Spinal cord (tissue), 10 donors: Measurements from ENCODE around the gene USP31. TPM values are rescaled to one million over a fixed set of nuclear protein-coding genes. Genes with fewer than 3 reads are reported as not detected.
A peak's percentile ranks its signal among the peaks of the same experiment; 100 is the strongest.

Source experiments
- DNase-seq, 6 donors: peaks; one replicate each; pipeline versions ENCODE4 v3.0.0 to v3.0.0-alpha.2; 2013 to 2015; ENCODE audit warnings: low spot score in 6 of 6, low read depth in 4 of 6
- H3K27ac ChIP-seq: one replicate; pipeline ENCODE4 v1.5.1; 2013; ENCODE audit warnings: low read depth, low read length, control low read depth
- H3K27me3 ChIP-seq: one replicate; pipeline ENCODE4 v1.6.1; 2013; ENCODE audit warnings: low read length; ENCODE audit not compliant: control insufficient read depth, insufficient read depth
- H3K36me3 ChIP-seq: one replicate; pipeline ENCODE4 v1.6.1; 2013; ENCODE audit warnings: low read length; ENCODE audit not compliant: control insufficient read depth, insufficient read depth
- H3K4me1 ChIP-seq: one replicate; pipeline ENCODE4 v1.6.1; 2013; ENCODE audit warnings: low read length; ENCODE audit not compliant: control insufficient read depth, insufficient read depth
- H3K4me3 ChIP-seq: one replicate; pipeline ENCODE4 v1.5.1; 2013; ENCODE audit warnings: low read depth, low read length, control low read depth
- H3K9me3 ChIP-seq: one replicate; pipeline ENCODE4 v1.6.1; 2013; ENCODE audit warnings: low read length; ENCODE audit not compliant: control insufficient read depth, insufficient read depth
- WGBS: methylation state at CpG from one replicate; pipeline ENCODE4 v1.1.5; 2013; ENCODE audit warnings: missing lambda C conversion rate; ENCODE audit not compliant: insufficient coverage; 5-methylcytosine and 5-hydroxymethylcytosine counted together
- polyA plus RNA-seq, 2 donors: library from polyadenylated mRNA; unstranded; fragments of 120-200 nt; gene quantifications; one replicate each; pipeline ENCODE4 v1.2.1, GENCODE V29; 2013; ENCODE audit not compliant: insufficient read length in 2 of 2
- total RNA-seq, 2 donors: library from RNA; depleted of rRNA in 1 of 2; stranded (reverse); fragments of 120-200 nt in 1 of 2; fragments of >200 nt in 1 of 2; gene quantifications; one replicate each; pipeline versions ENCODE4 v1.2.3 to v1.2.4, GENCODE V29; 2013 to 2014
- donor health status: healthy.

Gene USP31
- total and polyA plus RNA-seq, 4 donors = 10.7 to 22.5 (median 12.6) TPM

DNA sequence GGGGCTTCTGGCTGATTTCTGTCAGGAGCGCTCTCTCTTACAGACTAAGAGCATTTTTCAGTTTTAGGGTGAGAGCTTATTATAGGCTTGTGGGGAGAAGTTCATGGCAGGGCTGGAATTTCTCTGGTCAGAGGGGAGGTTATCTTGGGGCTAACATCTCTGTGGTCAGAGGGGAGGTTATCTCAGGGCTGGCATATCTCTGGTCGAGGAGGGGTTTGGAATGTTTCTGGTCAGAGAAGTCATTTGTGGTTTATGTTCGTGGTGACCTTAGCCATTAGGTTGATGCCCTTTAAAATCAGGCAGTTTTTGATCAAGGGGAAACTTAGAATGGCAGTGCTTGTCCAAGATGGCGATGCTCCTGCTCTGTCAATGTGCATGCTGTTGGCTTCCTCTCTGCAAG lies 10.8 kb upstream of the USP31 start:
- DNase-seq = no peak
- Histone ChIP-seq H3K9me3 (no peaks in the 10 kb centered on the region), H3K4me3 (no peak overlapping the region), H3K4me1 (no peaks in the 10 kb centered on the region), H3K27me3 (no peaks in the 10 kb centered on the region), H3K27ac (no peak overlapping the region), H3K36me3 (no peaks in the 10 kb centered on the region)
- WGBS = 89% methylated on average over 3 of the region's 4 CpGs

DNA sequence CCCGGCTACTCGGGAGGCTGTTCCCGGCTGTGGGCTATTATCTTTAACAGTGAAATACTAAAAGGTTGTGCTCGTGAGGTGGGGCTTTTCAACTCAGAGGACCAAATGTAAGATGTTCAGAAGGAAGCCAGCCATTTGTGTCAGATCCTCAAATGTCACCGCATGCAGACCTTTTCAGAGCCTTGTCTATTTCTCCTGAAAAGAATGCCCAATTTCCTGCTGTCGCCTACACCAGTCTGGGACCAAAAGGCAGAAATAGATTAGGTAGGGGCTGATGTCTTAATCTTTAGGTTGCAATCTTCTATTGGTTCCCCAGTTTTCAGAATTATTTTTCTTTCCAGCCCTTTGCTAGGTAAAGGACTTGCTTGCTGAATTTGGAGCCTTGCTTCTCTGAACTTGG lies 8.9 kb upstream of the USP31 start:
- 93% methylated on average over 5 of the region's 6 CpGs for WGBS
- Histone ChIP-seq H3K4me1 (no peaks in the 10 kb centered on the region), H3K36me3 (no peaks in the 10 kb centered on the region), H3K27ac (no peak overlapping the region), H3K9me3 (no peaks in the 10 kb centered on the region), H3K4me3 (no peak overlapping the region), H3K27me3 (no peaks in the 10 kb centered on the region)
- no peak for DNase-seq

DNA sequence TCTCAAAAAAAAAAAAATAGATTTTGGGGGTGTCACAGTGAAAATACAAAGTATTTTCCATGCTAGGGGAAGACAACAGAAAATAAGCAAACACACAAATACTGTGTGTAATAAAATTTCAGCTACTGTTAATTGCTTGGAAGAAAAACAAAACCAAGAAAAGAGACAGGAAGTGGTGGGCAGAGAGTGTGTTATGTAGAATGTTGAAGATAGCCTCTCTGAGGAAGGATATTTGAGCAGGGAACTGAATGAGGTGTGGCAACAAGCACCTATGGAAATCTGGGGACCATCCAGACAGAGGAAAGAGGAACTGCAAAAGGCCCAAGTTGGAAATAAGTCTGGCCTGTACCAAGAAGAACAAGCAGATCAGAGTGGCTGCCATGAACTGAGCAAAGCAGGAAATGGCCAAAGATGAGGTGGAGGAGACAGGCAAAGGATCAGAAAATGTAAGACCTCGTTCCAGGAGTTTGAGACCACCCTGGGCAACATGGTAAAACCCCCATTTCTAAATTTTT lies 7.8 kb upstream of the USP31 start:
- no peaks in the 10 kb centered on the region for H3K9me3 ChIP-seq
- DNase-seq = no peak
- no peaks in the 10 kb centered on the region for H3K4me1 ChIP-seq
- no peaks in the 10 kb centered on the region for H3K27me3 ChIP-seq
- no peaks in the 10 kb centered on the region for H3K36me3 ChIP-seq
- H3K27ac ChIP-seq = no peak overlapping the region
- H3K4me3 ChIP-seq = no peak overlapping the region
- WGBS = 57% methylated on average over 1 of the region's 1 CpG

DNA sequence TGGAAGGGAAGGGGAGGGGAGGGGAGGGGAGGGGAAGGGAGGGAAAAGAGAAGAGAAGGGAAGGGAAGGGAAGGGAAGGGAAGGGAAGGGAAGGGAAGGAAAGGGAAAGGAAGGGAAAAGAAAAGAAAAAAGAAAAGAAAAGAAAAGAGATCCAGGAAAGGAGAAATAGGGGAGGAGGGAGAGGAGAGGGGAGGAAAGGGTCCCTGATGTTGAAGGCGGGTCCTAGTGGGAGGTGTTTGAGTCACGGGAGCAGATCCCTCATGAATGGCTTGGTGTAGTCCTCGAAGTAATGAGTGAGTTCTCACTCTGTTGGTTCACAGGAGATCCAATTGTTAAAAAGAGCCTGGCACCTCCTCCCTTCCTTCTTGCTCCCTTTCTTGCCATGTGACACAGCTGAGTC lies 6.9 kb upstream of the USP31 start:
- Histone ChIP-seq H3K27me3 (no peaks in the 10 kb centered on the region), H3K4me1 (no peaks in the 10 kb centered on the region), H3K27ac (no peak overlapping the region), H3K36me3 (no peaks in the 10 kb centered on the region), H3K9me3 (no peaks in the 10 kb centered on the region), H3K4me3 (no peak overlapping the region)
- 100% methylated on average over 1 of the region's 3 CpGs for WGBS
- no peak for DNase-seq

DNA sequence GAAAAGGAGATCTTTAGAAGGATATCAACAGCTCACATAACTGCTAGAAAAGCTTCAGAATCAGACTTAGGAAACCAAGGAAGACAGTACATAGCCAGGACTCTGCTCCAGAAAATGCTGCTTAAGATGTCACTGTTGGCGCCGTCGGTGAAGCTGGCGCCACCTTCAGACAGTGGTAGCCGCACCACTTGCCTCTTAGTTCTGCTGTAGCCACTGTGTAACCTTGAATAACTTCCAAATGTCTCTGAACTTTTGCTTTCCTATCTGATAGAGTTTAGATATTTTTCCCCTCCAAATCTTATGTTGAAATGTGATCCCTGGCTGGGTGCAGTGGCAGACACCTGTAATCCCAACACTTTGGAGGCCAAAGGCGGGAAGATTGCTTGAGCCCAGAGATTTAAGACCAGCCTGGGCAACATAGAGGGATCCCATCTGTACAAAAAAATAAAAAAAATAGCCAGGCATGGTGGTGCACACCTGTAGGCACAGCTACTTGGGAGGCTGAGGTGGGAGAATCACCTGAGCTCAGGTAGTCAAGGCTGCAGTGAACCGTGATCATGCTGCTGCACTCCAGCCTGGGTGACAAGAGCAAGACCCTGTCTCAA lies 6.3 kb upstream of the USP31 start:
- DNase-seq = no peak
- Histone ChIP-seq H3K4me1 (no peaks in the 10 kb centered on the region), H3K27ac (no peak overlapping the region), H3K4me3 (no peak overlapping the region), H3K27me3 (no peaks in the 10 kb centered on the region), H3K9me3 (no peaks in the 10 kb centered on the region), H3K36me3 (no peaks in the 10 kb centered on the region)
- WGBS = 36% methylated on average over 7 of the region's 7 CpGs

DNA sequence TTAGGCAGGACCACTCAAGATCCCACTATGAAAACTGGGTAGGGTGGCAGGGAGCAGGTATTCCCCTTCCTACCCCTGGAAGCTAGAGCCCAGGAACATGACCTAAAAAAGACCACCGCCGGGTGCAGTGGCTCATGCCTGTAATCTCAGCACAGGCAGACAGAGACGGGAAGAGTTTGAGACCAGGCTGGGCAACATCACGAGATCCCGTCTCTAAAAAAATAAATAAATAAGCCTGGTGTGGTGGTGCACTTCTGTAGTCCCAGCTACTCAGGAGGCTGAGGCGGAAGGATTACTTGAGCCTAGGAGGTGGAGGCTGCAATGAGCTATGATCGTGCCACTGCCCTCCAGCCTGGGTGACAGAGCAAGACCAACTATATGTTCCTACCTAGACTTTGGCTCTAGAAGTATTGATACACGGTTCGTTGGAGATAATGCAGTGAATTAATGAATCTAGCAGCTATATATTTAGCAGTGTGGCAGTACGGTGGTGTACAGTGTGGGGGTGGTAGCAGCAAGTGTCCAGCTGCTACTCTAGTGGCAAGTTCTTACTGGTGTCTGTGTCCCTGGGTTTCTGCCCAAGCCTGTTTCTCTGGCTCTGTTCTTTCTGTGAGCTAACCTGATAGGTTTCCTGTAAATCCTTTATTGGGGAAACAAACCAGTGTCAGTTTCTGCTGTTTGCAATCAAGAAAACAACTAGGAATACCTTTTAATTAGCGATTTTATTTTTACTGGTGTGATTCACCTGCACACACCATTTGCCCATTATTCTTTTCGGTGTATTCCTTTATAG lies 3.3 kb upstream of the USP31 start:
- no peak for DNase-seq
- Histone ChIP-seq H3K36me3 (no peaks in the 10 kb centered on the region), H3K27ac (no peak overlapping the region), H3K4me1 (peaks cover 12% of the 10 kb centered on the region), H3K4me3 (no peak overlapping the region), H3K27me3 (no peaks in the 10 kb centered on the region), H3K9me3 (no peaks in the 10 kb centered on the region)
- 83% methylated on average over 7 of the region's 12 CpGs for WGBS

DNA sequence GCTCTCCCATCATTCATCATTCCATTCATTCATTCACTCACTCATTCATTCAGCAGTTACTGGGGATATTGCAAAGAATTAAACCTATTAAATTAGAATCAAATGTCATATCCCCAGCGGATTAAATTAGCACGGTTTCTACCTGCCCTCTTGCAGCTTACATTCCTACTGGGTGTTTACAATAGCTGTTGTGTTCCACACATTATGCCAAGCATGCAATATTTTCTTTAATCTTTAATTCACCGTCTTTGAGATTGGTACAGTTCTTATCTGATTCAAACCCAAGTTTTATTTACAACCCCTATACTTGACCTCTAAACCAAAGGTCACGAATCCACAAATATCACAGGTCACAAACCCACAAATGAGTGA lies 727 bp upstream of the USP31 start:
- no peaks in the 10 kb centered on the region for H3K36me3 ChIP-seq
- H3K27me3 ChIP-seq = no peaks in the 10 kb centered on the region
- peak overlapping the region; percentile 62 for H3K4me3 ChIP-seq
- no peaks in the 10 kb centered on the region for H3K9me3 ChIP-seq
- WGBS = 100% methylated on average over 1 of the region's 4 CpGs
- peak overlapping the region; percentile 67 for H3K27ac ChIP-seq
- peaks cover 28% of the 10 kb centered on the region for H3K4me1 ChIP-seq
- no peak for DNase-seq

DNA sequence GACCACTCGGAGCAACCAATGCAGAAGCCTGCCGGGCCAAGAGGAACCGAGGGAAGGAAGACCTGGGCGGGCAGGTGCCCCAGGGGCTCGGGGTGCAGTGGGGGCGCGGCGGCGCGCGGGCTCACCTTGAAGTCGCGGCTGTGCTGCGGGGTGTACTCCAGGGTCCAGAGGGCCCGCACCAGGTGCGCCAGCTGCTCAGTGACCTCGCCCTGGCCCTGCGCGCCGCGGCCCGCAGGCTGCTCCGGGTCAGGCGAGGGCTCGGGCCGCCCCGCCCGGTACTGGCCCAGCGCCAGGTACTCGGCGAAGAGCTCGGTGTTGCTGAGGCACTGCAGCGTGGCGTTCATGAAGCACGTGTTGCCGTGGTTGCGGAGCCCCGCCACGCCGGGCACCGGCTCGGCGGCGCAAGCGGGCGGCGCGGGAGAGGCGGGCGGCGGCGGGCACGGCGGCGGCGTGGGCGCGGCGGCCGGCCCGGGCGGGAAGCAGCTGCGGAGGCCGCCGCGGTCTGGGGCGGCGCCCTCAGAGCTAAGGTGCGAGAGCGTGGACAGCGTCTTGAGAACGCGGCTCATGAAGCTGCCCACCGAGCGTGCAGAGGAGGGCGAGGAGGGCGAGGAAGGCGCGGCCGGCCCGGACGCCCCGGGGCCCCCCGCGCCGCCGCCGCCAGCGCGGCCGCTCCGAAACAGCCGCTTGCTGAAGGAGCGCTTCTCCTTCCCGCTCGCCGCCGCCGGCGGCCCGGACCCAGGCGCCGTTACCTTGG lies 562 bp downstream of the USP31 start:
- no peaks in the 10 kb centered on the region for H3K36me3 ChIP-seq
- peaks cover 36% of the 10 kb centered on the region for H3K4me1 ChIP-seq
- WGBS = under 1% methylated on average over 103 of the region's 103 CpGs
- peak overlapping the region; percentile 52 for H3K4me3 ChIP-seq
- peak in 2 of 6 donors; percentile 73 to 77 for DNase-seq
- no peak overlapping the region for H3K27ac ChIP-seq
- no peaks in the 10 kb centered on the region for H3K27me3 ChIP-seq
- no peaks in the 10 kb centered on the region for H3K9me3 ChIP-seq

DNA sequence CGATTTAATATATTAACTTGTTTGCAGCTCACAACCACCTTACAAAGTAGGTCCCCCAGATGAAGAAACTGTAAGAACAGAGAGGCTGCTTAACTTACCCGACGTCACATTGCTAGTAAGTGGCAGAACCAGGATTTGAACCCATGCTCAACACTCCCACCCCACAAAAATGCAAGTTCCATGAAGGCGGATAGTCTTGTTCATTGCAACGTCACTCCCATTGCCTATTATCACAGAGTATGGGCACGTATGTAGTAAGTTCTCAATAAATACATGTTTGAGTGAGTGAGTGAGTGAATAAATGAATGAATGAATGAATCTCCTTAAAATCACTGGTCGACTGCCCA lies 1.1 kb downstream of the USP31 start:
- 0% methylated on average over 1 of the region's 7 CpGs for WGBS
- H3K4me3 ChIP-seq = peak overlapping the region; percentile 52
- peaks cover 41% of the 10 kb centered on the region for H3K4me1 ChIP-seq
- H3K9me3 ChIP-seq = no peaks in the 10 kb centered on the region
- no peaks in the 10 kb centered on the region for H3K27me3 ChIP-seq
- DNase-seq = peak in 1 of 6 donors; percentile 9
- no peaks in the 10 kb centered on the region for H3K36me3 ChIP-seq
- H3K27ac ChIP-seq = no peak overlapping the region
